ENCODE data around the gene NOXO1.

The NOXO1 gene

GRCh38 chr16:2009791-2010510 lies 28.7 kb upstream of the NOXO1 start, which contains the start of gene ZNF598:
Gene ZNF598, minus strand, starts transcription at chr16:2009821.
- peak; percentile 57 for DNase-seq

GRCh38 chr16:2009164-2009711 lies 28.0 kb upstream of the NOXO1 start:
- DNase-seq, result no peak

GRCh38 chr16:2008631-2009163 lies 27.4 kb upstream of the NOXO1 start:
- peak; percentile 21 for DNase-seq

DNA sequence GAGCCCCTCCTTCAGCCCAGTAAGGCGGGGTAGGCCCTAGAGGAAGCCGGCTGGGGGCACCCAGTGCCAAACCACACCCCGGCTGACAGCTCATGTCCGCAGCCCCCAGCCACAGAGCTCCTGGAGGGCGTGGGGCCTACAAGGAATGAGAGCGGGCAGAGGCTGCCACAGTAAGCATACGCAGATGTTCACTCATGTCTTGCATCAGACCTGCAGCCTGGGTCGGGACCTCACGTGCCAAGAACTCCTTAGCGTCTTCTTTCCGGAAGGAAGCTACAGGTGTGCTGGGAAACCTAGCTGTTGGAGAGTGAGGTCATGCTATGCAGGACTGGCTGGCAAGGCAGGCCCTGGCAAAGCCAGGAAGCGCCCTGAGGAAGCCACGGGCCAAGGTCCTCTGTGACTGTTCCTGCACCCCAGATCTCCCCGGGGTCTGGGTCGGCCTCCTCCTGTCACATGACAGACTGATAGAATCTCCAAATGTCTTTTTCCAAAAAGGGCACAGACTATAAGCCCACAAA lies 26.8 kb upstream of the NOXO1 start:
- DNase-seq, result no peak

GRCh38 chr16:2007081-2007836 lies 26.0 kb upstream of the NOXO1 start:
- no peak for DNase-seq

DNA sequence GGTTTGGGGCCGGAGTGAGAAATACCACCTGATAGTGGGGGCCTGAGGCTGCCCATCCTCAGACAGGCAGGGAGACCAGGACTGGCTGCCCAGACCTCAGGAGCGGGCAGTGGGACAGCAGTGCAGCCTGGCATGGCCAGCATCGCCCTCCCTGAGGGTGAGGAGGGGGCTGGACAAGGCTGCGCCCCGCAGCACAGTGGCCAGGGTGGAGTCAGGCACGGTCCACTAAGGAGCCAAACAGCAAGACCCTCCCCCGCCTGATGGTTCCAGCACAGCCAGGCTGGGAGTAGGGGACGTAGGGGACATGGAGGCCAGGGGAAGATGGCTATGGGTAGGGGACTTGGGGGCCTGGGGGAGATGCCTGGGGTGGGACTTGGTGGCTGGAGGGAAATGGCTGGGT lies 25.0 kb upstream of the NOXO1 start:
- DNase-seq, result no peak

DNA sequence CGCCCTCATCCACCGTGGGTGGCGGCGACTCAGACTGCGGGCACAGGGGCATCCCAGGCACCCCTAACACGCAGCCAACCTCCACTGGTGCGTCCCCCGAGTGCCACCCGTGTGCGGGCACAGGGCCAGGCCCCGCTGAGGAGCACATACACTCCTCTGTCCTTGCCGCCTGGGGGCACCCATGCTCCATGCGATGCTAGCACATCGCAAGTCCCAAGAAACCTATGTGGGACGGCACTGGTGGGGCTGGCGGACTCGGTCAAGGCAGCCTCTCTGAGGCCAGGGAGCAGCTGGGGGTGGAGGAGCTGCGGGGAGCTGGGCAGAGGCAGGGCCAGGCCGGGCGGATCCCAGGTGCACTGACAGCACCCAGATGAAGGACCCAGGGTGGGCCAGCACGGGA lies 24.4 kb upstream of the NOXO1 start:
- DNase-seq, result no peak

- DNase-seq, result no peak
Measured at GRCh38 chr16:2004795-2005517, 23.7 kb upstream of the NOXO1 start.

DNA sequence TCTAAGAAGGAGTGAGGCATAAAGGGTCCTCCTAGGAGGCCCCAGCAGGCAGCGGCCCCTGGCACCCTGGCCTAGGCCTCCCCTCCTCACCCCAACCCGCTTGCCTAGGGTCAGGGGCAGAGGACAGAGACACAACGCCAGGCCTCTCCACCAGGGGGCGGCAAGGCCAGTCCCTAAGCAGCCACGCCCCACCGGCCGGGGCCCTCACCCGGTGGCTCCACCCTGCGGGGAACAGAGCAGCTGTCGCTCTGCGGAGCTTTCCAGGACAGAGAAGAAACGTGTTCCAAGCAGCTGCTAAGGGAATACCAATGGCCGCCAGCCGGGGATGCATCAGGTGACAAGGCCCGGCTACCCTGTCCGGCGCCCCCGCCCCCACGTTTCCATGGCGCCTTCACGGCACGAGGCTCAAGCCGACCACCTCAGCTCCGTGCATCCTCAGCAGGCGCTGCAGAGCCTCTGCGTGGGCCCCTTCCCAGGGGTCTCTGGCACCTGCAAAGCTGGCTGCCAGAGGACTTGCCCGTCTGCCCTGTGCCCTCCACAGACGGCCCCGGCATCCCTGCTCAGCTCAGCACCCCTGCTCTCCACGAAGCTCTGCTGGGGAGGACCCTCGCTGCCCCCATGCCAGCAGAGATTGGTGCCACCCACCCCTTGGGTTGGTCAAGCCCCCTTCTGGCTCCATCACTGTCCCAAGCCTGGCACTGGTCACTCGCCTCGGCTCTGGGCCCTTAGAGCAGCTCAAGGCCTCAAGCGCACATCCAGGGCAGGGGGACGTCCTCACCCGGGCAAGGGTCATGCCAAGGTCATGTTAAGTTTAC lies 22.8 kb upstream of the NOXO1 start:
- DNase-seq, result peak; percentile 72

- DNase-seq, result no peak
Measured at GRCh38 chr16:2003231-2003826, 22.1 kb upstream of the NOXO1 start.

DNA sequence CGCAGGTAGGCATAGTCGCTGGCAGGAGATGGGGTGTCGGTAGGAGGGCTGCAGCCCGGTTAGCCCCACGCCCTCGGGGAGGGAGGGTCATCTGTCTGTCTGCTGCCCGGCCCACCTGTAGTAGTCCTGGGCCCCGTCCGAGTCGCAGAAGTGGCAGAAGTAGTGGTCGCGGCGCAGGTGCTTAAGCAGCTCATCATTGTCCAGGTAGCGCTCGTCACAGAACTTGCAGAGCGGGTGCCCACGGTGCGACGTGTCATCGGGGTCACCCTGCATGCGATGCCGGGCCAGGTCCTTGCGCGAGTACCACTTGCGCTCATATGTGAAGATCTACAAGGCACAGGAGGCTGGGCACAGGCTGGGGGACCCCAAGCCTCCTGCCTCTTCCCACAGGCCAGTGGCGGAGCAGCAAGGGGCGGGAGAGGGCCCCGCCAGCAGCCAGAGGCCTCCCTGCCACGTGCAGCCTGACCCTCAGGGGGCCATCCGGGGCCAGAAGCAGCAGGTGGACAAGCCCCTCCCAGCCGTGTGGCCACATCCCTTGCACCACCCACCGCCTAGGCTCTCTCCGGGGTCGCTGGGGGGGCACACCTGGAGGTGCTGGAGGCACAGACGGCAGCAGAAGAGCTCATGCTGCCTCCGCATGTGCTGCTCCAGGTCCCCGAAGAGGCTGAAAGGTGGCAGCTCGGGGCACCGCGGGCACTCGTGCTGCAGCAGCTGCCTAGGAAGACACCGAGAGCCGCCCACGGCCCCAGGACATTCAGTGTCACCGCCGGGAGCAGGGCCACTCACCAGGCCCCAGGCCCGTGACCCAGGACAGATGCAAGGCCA lies 21.3 kb upstream of the NOXO1 start:
- DNase-seq, result no peak

GRCh38 chr16:2001456-2002355 lies 20.4 kb upstream of the NOXO1 start:
- DNase-seq, result no peak

DNA sequence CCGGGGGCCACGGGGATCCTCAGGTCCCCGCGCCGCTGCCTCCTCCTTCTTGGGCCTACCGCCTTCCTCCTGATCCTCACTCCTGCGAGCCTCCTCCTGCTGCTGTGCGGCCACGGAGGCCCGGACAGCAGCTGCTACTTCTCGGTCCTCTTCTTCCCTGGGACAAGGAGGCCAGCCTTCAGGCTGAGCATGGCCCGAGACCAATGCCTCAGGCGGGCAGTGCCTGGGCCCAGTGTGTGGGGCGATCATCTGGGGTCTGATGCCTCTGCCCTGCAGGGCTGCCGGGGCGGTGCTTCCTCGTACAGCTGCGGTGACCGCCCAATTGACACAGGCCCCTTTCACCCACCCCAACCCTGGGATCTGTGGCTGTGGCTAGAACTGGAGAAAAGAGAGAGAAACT lies 19.8 kb upstream of the NOXO1 start:
- DNase-seq, result no peak

- DNase-seq, result no peak
Measured at GRCh38 chr16:1999866-2000514, 18.7 kb upstream of the NOXO1 start.

DNA sequence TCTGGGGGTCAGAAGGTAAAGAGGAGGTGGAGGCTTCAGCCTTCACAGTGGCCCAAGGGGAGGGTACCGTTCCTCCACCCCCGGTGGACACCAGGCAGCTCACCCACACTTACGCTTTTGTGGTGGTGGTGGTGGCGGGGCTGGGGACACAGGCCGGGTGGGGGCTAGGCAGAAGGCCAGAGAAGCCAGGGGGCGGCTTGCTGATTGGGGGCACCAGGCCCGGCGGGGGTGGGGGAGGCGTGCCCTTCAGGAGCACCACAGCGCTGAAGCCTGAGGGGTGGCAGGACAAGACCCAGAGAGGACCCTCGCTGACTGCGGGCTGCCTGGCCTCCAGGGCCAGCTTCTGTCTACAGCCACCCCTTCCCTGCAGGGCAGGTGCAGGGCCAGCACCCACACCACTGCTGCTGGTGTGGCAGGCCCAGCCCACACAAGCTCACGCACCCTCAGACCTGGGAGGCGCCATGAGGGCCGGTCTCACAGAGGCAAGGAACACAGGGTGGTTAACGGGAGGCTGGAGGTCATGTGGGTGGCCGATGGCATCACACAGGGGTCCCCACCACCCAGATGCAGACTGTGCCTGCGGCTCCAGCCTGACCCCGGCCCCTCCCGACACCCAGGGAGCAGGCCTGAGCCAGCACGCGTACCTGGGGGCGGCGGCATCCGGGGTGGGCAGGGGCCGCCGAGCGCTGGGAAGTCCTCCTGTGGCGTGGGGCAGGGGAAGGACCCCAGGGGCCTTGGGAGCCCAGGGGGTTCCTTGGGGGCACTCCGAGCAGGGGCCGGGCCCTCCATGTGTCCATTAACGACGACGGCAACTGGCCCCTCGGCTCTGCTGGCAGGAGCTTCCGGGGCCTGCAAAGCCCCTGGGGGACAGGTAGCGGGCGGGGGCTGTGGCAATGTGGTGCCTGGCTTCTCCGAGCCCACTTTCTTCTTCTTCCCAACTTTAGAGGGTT lies 17.9 kb upstream of the NOXO1 start:
- DNase-seq, result no peak

DNA sequence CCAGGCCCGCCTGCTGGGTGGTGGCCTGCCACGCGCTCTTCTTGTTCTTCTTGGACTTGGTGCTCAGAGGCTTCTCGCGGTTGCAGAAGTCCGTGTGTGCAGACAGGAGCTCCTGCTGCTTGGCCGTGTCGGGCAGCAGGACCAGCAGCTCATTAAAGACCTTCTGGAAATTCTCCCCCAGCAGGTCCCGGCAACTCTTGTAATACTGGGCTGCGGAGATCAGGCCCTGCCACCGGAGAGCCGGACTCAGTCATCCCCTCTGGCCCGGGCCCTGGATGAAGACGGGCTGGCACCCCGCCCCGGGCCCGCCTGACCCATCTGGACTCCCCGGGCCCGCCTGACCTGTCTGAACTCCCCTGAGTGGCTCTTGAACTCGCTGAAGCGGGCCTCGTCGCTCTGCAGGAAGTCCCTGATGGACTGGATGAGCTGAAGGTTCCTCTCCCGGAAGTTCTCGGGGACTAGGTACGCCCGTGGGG lies 17.1 kb upstream of the NOXO1 start:
- DNase-seq, result no peak

Data from effector CD8-positive, alpha-beta T cell (primary cell).